Measurements from ENCODE around the gene PEX13.
"Not testable (repeated sequence)": the region's sequence is repeated elsewhere in the genome, so short reads cannot be mapped to it uniquely, and the experiment has no call there.

The PEX13 gene

DNA sequence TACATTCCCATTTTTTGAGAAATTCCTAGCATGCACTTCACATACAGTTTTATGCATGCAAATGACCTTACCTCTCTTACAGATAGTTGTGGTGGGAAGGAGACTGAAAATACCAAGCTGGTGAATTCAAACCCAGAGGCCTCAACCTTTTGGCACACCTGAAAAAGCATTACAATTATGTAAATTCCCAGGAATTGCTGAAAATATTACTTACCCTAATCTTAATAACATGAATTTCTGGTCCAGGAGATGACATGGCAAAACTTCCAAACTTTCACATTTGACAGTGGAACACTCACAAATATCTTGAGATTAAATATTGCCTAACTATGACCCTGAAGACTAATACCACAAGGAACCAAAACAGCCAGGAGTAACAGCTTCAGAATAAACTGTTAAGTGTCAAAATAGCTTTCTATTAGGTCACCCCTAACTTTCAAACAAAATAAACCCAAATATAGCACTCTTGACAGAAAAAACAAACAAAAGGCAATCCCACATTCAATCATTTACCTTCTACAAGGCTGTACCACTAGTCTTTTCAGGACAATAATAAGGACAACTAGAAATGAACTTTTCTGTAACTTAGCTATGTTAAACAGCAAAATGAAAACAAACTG, 10.9 kb upstream of the PEX13 start:
- no peak for DNase-seq (ENCODE audit: low spot score)

DNA sequence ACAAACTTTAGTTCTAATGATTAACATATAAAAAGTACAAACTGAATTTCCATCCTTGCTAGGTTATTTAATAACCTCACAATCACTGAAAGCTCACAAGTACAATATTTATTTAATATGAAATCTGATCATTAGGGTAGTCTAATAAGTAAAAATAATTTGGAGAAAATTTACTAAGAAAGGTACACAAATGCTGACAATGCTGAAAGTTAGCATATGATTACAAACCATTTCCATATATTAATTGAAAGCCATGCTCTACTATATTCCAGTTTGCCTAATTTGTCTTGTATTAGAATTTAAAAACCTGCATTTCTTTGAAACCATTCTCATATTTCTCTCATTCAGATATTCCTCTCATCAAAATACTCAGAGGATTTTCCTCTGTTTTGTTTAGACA, 8.2 kb upstream of the PEX13 start:
- no peak for DNase-seq (ENCODE audit: low spot score)

DNA sequence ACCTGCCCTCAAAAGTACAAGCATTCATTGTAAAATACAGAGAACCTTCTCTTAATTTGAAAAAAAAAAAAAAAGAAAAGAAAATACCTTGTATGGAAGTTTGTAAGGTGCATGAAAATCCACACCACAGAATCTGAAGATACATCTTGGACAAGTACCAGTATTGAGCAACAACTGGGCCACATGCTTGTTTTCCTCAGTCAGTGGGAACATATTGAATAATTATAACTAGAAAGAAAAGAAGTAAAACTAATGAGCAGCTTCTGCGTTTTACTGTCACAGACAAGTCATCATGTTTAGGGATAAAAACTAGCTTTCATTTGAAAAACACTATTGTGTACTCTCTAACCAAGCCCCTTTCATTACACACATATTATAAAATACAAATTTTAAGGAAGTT, 5.8 kb upstream of the PEX13 start:
- no peak for DNase-seq (ENCODE audit: low spot score)

DNA sequence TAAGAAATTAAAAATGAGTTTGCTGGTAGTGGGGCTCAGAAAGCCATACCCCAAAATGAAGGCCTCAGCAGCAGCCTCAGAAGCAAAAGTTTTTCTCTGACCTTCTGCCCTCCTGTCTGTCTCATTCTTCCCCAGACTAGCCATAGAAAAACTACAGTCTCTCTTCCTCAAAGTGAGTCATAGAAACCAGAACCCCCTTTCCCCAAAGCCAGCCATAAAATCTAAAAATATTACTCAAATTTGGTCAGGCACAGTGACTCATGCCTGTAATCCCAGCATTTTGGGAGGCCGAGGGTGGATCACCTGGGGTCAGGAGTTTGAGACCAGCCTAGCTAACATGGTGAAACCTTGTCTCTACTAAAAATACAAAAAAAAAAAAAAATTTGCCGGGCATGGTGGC, 5.2 kb upstream of the PEX13 start:
- not testable (repeated sequence) for DNase-seq (ENCODE audit: low spot score)

DNA sequence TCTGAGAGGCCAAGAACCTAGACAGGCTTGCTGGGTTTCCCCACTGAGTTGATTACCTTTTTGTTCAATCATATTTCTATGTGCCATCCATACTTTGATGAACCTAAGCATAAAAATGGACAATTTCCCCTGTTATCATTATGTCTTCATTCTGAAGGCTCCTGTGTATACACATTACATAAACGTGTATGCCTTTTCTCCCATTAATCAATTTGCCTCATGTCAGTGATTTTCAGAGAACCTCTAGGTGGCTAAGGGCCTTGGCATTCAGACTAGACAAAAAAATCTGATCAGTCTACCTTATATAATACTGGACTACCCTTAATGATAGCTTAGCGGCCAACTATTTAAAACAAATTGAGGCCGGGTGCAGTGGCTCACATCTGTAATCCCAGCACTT, 4.1 kb upstream of the PEX13 start:
- DNase-seq (ENCODE audit: low spot score) = no peak

DNA sequence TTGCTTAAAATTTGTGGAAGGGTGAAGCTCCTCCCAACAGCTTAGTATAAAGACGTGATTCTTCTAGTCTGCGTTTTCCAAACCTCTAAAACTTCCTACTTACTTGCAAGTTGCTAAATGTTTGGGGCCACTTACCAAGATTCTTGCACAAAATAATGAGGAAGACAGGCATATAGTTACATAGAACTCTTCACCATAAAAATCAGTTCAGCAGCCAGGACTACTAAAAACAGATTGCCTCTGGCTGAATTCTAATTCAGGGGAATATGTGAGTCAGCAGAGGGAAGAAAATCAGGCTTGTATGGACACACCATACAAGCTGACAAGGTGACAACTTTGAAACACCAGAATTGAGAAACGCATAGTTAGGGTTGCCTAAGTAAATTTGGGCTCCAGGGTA, 2.8 kb upstream of the PEX13 start:
- DNase-seq (ENCODE audit: low spot score) = no peak

DNA sequence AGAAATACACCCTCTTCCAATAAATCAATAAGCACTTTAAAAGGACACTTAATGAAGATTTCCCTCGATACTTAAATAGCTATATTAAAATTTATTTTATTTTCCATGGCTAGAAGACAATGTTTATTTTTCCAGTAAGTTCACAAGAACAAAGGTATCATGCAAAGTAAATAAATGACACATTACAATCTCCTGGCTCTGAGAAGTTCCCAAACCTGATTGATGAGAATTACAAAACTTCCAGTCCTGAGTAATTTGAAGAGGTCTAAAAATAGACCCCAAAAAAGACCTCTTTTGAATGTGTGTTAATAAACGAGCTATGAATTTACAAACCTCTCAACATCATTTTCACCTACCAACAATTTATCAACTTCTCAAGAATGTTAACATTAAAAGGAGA, 1.5 kb upstream of the PEX13 start:
- DNase-seq (ENCODE audit: low spot score) = no peak

DNA sequence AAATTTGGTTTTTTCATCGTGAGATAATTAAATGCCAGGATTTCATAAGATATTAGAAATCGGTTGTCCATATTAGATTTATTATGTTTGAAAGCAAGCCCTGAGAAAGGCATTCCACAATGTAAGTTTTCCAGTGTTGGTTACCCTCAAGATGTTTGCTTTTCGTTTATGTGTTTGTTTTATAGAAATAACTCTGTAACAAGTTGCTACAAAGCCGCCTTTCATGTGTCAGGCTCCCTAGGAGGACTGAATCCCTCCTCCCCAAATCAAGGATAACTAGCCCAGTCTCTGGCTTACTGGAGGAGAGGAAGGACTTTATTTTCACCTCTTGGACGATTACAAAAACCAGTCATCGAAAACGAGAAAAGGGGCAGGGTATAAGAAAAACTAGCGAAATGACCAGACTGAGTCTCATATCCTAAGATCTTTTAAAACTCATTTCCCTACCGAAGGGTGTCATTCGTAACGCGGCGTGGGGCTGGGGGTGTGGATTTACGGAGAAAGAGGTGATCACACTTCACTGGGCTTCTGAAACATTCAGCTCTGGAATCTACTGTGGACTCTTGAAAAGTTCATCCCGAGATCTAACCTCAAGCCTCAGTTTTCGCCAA, 1.0 kb upstream of the PEX13 start:
- peak; percentile 0 for DNase-seq (ENCODE audit: low spot score)

DNA sequence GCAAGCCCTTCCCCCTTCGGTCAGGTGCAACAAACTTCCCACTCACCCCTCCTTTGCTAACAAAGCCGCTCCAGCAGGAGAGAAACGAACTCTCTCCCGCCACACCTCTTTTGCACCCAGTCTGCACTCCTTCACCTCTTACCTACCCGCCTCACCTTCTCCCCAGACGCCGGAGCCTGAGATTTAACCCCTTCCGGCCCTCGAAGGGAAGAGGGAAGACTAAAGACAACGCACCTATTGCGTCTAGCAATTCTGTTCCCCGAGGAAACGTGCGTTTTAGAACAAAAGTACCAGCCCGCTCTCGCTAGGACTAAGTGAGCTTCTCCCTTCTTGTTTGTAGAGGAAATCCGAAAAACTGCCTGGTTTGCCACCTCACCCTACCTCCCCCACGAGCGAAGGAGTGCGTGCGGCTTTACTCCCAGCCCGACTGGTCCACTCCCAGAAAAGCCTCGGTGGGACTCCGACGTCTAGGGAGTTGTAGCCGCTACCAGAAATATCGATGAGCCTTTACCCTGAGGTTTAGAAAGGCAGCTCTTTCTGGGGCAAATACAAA, 441 bp upstream of the PEX13 start:
- peak; percentile 74 for DNase-seq (ENCODE audit: low spot score)

DNA sequence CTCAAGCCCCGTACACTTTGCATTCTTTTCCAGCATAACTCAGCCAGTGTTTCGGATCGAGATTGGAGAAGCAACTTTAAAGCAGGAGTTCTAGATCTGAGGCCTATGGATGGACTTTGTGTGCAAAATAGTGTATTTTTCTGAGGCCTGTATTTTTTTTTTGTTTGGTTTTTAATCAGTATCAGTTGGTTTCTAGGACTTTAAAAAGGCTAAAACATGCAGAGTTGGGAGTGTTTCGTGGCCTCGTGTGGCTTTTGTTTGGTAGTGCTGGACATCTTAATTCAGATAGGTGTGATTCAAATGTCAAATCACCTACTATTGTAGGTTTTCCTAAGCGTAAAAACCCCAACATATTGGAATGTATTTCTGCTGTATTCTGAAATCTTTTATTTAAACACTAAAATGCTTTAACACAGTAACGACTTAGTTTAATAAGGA, 817 bp downstream of the PEX13 start:
- DNase-seq (ENCODE audit: low spot score) = no peak

DNA sequence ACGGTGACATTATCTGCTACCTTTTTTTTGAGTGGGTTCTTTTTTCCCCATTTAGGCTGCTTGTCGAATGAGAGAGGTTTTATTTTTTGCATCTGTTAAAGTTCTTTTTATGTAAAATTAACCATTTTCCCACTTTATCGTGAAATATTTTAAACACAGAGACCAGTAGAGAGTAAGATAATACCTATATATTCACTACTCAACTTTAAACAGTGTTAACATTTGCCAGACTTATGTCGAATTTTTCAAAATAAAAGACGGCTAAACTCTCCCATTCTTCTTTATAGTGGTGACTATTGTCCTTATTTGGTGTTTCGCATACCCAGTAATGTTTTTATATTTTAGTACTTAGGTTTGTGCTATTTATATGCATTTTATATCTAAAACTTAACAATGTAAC, 1.3 kb downstream of the PEX13 start:
- DNase-seq (ENCODE audit: low spot score) = no peak

DNA sequence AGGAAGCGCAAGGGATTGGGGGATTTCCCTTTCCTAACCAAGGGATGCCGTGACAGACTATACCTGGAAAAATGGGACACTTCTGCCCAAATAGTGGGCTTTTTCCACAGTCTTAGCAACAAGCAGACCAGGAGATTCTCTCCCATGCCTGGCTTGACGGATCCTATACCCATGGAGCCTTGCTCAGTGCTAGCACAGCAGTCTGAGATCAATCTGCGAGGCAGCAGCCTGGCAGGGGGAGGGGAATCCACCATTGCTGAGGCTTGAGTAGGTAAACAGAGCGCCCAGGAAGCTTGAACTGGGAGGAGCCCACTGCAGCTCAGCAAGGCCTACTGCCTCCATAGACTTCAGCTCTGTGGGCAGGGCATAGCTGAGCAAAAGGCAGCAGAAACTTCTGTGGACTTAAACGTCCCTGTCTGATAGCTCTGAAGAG, 3.7 kb downstream of the PEX13 start:
- no peak for DNase-seq (ENCODE audit: low spot score)

DNA sequence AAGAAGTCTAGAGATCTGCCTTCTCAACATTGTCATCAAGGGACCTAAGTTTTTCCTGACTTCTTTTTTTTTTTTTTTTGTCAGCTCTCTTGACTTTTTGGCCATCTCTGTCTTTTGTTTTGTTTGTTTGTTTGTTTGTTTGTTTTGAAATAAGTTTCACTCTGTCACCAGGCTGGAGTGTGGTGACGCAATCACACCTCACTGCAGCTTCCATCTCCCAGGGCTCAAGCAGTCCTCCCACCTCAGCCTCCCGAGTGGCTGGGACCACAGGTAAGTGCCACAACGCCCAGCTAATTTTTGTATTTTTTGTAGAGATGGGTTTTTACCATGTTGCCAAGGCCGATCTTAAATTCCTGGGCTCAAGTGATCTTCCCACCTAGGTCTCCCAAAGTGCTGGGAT, 6.2 kb downstream of the PEX13 start:
- no peak for DNase-seq (ENCODE audit: low spot score)

DNA sequence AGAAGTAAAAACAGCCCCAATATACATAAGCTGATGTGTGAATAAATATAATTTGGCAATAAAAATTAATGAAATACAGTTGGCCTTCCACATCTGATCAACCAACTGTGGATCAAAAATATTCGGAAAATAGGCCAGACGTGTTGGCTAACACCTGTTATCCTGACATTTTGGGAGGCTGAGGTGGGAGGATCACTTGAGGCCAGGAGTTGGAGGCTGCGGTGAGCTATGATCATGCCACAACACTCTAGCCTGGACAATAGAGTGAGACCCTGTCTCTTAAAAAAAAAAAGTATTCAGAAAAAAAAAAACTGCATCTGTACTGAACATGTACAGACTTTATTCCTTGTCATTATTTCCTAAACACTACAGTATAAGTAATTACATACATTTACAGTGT, 12.0 kb downstream of the PEX13 start:
- no peak for DNase-seq (ENCODE audit: low spot score)

DNA sequence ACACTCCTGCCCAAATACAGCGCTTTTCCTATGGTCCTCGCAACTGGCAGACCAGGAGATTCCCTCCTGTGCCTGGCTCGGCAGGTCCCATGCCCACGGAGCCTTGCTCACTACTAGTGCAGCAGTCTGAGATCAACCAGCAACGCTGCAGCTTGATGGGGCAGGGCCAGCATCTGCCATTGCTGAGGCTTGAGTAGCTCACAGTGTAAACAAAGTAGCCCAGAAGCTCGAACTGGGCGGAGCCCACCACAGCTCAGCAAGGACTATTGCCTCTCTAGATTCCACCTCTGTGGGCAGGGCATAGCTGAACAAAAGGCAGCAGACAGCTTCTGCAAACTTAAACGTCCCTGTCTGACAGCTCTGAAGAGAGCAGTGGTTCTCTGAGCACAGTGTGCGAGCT, 17.1 kb downstream of the PEX13 start:
- not testable (repeated sequence) for DNase-seq (ENCODE audit: low spot score)

DNA sequence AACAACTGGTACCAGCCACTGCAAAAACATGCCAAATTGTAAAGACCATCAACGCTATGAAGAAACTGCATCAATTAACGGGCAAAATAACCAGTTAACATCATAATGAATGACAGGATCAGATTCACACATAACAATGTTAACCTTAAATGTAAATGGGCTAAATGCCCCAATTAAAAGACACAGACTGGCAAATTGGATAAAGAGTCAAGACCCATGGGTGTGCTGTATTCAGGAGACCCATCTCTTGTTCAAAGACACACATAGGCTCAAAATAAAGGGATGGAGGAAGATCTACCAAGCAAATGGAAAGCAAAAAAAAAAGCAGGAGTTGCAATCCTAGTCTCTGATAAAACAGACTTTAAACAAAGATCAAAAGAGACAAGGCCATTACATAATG, 19.1 kb downstream of the PEX13 start:
- not testable (repeated sequence) for DNase-seq (ENCODE audit: low spot score)

DNA sequence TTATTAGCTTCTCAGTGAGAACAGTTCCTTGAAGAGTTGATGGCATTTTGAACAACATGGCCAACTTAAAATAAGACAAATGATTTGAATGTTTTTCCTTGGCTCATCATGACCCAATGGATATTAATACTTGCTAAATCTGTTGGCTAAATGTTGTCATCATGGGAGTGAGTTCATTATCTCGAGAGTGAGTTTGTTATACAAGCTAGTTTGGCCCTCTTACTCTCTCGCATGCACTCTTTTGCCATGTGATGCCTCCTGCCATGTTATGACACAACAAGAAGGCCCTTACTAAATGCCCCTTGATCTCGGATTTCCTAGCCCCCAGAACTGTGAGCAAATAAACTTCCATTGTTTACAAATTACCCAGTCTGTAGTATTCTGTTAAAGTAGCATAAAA, 25.3 kb downstream of the PEX13 start:
- no peak for DNase-seq (ENCODE audit: low spot score)

DNA sequence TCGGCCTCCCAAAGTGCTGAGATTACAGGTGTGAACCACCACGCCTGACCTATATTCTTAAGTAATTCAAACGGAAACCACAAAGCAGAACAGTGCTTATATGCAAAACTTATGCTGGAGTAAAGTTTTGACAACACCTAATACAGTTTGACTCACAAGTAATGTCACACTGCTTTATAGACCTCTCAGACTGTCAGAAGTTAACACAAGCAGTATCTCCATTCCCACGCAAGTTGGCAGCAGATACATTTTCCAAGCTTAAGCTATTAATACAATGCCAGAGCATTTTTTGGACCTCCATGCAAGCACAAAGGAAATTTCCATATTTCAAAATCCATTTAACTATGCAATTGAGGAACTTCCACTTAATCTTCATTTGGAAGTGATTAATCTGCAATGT, 27.1 kb downstream of the PEX13 start:
- DNase-seq (ENCODE audit: low spot score) = no peak

DNA sequence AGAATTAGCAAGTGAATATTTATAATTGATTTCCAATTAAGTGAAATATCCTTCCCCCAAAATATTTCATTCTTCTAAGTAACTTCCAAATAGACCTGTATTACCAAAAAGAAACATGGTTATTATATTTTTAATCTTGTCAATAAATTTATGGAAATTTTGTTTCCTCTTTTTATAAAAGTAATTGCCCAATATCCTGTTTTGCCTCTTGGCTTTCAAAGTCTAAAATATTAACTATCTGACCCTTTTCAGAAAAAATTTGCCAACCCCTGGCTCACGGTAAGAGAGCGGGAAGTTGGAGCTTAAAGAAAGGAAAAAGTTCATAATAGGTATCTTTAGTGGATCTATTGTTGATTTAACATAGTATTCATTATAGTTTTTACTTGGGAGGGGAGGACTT, 27.7 kb downstream of the PEX13 start:
- no peak for DNase-seq (ENCODE audit: low spot score)

DNA sequence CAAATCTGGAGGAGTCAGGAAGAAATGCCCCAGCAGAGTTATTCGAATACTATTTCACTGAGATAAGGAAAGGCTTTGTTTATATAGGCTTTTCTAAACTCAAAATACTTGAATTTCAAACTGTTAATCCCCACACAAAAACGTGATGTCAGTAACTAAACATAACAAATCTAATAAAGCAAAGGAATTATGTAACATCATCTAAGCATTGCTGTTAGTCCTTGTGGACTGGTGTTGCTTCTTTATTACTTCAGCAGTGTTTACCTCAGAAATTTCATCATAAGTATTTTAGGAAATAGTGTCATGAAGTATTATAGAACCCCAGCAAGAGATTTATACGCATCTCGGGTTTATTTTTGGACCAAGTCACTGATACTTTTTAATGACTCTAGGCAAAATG, 28.5 kb downstream of the PEX13 start:
- no peak for DNase-seq (ENCODE audit: low spot score)

DNA sequence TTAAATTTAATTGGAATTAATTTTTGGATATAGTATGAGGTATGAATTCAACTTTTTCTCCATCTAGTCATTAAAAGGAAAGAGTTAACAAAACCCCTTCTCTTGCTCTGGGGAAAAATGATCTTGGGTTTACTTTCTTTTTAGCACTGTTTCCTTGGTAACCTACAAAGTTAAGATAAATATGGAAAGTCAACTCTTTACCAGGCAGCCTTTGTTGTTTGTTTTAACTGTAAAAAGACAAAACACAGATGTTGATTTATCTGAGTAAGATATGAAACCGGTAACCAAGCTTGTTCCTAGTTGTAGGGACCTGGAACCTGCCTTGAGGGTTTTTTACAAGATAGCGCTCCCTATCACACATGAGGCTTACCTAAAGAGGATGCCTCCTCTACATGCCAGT, 38.0 kb downstream of the PEX13 start:
- no peak for DNase-seq (ENCODE audit: low spot score)

DNA sequence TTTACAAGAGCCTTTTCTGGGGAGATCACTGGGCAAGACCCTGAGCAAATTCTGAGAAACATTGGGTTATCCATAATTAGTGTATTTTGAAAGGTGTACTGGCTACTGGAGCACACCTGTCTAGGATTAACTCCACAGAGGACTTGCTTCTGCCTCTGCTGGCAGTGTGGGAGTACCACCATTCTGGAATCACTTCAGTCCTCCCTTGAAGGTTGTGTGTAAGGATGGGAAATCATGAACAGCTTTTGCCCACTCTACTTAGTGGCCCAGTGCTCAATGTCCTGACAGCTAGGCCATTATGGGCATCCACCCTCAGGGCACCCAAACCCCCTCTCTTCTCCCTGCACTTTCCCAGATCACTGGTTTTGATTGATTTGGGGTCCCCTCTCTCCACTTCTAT, 40.0 kb downstream of the PEX13 start:
- no peak for DNase-seq (ENCODE audit: low spot score)

DNA sequence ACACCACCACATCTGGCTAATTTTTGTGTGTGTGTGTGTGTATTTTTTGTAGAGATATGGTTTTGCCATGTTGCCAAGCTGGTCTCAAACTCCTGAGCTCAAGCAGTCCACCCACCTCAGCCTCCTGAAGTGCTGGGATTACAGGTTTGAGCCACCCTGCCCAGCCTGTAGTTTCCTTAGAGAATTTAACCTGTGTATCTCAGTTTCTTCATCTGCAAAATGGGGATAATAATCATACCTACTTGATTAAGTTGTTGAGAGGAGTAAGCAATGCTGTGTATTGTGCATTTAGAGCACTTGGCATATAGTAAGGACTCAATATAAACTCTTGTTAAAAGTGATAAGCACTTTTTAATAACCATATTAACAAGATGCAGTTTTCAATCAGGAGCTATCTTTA, 41.9 kb downstream of the PEX13 start:
- DNase-seq (ENCODE audit: low spot score) = no peak

All from CD4-positive, alpha-beta T cell treated with Interleukin-15 for 4 hours (primary cell).